Effector CD4-positive, alpha-beta T cell (primary cell): ENCODE data around the gene ZDHHC7.

Source experiments
- DNase-seq: peaks from one replicate; pipeline ENCODE4 v3.0.0-alpha.2; 2020

The ZDHHC7 gene

GRCh38 chr16:85017633-85018032, 6.3 kb upstream of the ZDHHC7 start:
- no peak for DNase-seq

GRCh38 chr16:85017151-85017550, 5.8 kb upstream of the ZDHHC7 start:
- DNase-seq: no peak

DNA sequence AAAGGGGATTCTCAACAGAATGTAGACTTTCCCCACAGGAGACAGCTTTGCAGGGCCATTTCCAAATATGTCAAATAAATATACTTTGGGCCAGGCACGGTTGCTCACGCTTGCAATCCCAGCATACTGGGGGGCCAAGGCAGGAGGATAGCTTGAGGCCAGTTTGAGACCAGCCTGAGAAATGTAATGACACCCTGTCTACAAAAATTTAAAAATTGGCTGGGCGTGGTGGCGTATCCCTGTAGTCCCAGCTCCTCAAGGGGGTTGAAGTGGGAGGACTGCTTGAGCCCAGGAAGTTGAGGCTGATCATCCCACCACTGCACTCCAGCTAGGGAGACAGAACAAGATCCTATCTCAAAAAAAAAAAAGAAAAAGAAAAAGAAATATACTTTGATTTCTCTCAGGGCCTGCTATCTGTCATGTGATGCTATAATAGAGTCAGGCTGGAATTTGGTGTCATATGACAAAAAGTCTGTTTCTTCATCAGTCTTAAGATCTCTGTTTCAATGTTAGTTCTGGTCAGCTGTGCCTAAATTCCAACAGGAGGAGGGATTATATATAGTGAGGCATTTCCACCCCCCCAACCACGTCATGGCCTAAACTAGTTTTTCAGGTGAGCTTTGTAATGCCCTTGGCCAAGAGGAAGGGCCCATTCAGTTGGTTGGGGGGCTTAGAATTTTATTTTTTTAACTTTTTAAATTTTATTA, 4.3 kb upstream of the ZDHHC7 start:
- DNase-seq: no peak

GRCh38 chr16:85014311-85014710, 3.0 kb upstream of the ZDHHC7 start:
- DNase-seq: no peak

- no peak for DNase-seq
These were observed 530 bp upstream of the ZDHHC7 start for GRCh38 chr16:85011846-85012284.

DNA sequence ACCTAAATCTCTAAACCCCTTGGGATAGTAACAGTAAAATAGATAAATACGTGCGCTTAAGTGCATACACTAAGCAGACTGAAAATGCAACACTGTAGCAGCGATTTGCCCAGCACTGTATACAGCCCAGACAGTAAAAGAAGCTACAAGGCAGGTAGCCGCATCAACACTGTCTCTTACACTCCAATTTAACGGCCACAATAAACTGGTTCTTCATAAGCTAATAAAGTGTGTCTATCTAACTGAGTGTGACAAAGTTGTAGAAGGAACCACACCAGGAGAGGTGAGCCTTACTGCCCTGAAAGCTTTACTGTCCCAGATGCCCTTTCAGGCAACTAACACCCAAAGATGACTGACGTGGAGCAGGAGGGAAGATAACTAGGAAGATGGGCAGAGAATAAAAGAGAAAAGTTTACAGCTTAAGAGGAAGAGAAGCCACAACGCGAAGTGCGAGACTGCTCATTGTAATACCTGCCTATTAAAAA, 847 bp downstream of the ZDHHC7 start:
- DNase-seq: no peak

GRCh38 chr16:85008271-85008670, 3.1 kb downstream of the ZDHHC7 start:
- DNase-seq: no peak

- DNase-seq: no peak
These were observed 3.7 kb downstream of the ZDHHC7 start for GRCh38 chr16:85007496-85008214.

GRCh38 chr16:85006639-85007038, 4.7 kb downstream of the ZDHHC7 start:
- no peak for DNase-seq

DNA sequence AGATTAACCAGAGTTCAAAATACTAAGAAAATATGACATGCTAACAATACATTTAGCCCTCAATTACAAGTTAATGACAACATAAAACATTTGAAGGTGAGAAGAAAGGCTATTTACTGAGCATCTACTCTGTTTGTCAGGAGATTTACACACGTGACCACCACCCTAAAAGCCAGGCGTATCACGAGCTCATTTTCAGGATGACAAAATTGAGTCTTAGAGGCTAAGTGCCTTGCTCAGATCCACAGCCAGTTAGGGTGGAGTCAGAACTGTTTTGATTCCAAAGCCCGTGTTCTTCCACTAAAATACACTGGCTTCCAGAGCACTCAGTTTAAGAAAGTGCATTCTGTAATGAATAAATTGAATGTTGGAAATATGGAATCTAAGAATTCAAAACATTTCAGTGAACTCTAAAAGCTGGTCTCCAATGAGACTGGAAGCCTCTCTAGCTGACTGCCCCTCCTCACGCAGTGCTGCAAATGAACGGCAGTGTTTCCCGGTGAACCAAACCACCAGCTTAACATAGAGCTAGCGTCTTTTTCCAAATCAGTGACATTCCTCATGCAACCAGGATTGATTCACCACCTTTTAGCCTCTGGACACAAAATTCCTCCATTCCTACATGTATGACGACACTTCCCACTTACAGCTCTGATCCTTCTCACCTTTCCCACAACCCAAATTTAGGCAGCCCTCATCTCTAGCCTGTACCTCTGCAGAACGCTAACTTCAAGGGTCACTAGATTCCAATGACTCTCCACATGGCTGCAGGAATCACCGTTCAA, 5.9 kb downstream of the ZDHHC7 start:
- DNase-seq: no peak

GRCh38 chr16:85004587-85005205, 6.6 kb downstream of the ZDHHC7 start:
- DNase-seq: no peak

GRCh38 chr16:85003725-85004586, 7.4 kb downstream of the ZDHHC7 start:
- DNase-seq: no peak

GRCh38 chr16:85003076-85003475, 8.3 kb downstream of the ZDHHC7 start:
- no peak for DNase-seq

- DNase-seq: no peak
These were observed 8.7 kb downstream of the ZDHHC7 start for GRCh38 chr16:85002608-85003007.

DNA sequence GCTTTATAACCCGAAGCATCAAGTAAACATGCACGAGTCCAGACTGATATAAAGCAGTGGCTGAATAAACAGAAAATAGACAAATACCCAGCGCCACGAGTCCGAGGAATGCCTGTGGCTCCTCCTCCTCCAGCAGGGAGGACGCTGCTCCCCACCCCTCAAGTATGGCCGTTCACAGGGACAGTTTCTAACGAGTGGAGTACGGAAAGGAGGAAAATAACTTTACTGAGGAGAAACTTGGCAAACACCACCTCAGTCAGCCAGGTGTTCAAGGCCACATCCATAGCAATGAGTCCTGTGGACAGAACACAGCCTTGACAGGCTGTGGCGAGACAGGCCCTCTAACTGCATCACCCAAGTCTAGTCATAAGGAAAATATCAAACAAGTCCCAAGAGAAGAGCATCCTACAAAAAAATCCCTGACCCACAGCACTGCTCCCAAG, 9.2 kb downstream of the ZDHHC7 start:
- DNase-seq: no peak

GRCh38 chr16:84999857-85000480, 11.4 kb downstream of the ZDHHC7 start:
- DNase-seq: no peak

- DNase-seq: no peak
These were observed 12.1 kb downstream of the ZDHHC7 start for GRCh38 chr16:84999200-84999599.

GRCh38 chr16:84996365-84996764, 15.0 kb downstream of the ZDHHC7 start:
- DNase-seq: no peak

DNA sequence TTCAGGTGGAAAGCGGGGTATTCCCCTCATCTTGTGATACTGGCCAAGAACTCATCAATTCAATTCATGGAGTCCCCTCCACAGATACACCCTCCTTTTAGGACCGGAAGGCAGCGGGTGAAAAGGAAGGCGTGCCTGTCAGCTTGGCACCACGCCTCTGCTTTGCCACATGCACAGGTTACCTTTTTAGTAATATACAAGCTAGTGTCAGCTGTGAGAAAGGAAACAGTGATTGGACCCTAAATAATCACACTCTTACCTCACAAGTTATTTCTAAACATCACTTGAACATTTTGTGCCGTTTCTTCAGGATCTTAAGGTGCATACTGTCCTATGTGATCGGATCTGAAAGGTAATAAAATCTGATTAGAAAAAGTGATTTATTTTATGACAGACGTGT, 15.7 kb downstream of the ZDHHC7 start:
- DNase-seq: no peak

DNA sequence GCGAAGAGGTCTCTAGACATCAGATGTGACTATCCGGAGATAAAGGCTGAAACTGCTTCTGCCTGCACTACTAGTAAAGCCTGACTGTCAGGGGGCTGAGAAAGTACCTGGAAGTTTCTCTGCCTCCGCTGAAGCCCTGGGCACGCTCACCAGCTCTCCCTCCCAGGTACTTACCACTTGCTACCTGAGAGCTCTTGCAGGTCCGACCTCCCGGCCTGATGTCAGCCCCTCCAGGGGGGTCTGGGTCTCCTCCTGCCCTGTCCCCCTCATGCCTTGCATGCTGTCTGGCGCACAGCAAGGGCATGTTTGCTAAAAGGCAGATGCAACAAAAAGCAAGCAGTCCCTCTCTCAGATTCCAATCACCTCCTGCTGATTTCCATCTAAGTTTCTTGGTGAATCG, 17.4 kb downstream of the ZDHHC7 start:
- no peak for DNase-seq

- DNase-seq: no peak
These were observed 18.6 kb downstream of the ZDHHC7 start for GRCh38 chr16:84992717-84993075.

- DNase-seq: no peak
These were observed 20.6 kb downstream of the ZDHHC7 start for GRCh38 chr16:84990782-84991181.
